ENCODE results near the gene TNFRSF4.

Gene TNFRSF4

DNA sequence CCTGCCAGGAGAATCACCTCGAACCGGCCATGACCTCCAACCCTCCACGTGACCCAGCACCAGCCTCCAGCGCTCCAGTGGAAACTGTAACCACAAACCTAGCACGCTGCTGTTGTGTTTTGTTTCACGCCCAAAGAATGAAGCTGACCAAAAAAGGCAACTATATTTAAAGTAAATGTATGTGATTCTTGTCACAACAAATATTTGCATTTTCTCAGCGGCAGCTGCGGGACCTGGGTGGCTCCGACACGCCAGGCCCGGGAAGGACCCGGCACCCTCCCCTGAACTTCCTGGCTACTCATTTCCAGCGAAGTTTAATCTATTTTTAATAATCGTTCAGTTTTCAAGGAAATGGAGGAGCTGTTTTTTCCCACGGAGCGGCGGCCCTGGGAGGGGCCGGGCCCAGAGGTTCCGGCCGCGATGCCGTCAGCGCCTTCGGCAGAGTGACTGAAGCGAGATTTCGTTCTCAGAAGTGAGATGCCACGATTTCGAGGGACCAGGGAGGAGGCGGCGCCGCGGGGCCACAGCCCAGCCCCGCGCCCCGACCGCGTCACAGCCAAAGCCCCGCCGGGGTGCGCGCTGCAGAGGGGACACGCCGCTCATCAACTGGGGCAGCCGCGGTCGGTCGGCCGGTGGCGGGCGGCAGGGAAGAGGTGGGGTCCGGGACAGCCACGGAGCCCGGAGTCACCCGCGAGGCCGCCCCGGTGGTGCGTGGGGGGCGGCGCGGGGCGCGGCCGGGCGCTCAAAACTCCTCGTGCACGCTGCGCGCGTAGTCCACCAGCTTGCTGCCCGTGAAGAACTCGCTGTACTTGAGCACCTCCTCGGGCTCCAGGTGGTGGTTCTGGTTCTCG lies 3.0 kb upstream of the TNFRSF4 start:
- peak; percentile 76 for DNase-seq

DNA sequence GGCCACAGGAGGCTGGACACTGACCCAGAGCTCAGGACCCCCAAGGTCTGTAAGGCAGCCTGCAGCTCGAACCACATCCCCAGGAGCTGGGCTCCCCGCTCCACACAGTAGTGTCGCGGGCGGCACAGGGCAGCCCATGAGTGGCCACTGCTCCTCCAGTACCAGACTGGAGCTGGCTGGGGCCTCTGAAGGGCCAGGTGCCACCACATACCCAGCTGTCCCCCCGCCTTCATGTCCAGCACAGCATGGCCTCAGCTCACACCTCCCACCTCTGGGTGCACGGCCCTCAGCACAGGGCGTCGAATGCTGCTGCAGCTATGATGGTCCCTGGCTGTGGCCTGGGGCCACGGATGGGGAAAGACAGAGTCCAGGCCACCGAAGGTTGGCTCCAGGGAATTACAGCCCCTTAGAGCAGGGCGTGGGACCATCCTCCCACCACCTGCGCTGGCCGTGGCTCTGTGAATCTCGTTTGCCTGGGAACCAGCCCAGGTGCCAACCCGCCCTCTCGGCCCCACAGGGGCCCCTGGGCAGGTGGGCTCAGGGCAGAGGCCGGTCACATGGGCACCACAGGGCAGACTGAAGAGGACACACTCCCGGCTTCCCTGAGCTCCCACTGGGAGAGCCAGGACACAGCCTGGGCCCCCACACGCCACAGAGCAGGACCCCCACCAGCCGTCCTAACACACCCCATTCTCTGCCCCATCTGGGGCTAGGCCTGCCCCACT lies 2.1 kb upstream of the TNFRSF4 start:
- DNase-seq, result no peak

DNA sequence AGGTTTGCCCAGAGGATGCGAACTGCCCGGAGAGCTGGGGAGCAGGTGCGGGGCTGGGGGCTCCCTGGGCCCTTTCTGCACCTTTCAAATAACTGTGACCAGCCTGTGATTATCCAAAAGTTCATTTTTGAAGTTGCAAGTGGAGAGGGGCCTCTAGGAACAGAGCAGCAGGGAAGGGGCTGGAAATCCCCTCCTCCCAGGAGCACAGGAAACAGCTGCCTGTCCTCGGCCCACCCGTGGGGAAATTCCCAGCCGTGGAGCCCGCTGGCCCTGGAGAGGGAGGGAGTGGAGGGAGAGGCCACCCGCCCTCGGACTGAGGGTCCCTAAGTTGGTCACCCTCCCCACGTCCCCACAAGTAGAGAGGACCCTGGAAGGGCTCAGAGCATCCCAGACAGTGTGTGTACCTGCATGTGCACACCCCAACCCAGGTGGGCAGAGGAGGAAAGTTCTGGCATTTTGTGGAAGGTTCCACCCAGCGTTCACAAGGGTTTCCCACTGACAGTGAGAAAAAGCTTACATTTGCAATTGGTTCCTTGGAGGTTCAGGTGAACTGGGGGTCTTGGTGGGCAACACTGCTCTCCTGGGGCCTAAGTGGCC lies 1.2 kb upstream of the TNFRSF4 start:
- DNase-seq, result peak; percentile 50

DNA sequence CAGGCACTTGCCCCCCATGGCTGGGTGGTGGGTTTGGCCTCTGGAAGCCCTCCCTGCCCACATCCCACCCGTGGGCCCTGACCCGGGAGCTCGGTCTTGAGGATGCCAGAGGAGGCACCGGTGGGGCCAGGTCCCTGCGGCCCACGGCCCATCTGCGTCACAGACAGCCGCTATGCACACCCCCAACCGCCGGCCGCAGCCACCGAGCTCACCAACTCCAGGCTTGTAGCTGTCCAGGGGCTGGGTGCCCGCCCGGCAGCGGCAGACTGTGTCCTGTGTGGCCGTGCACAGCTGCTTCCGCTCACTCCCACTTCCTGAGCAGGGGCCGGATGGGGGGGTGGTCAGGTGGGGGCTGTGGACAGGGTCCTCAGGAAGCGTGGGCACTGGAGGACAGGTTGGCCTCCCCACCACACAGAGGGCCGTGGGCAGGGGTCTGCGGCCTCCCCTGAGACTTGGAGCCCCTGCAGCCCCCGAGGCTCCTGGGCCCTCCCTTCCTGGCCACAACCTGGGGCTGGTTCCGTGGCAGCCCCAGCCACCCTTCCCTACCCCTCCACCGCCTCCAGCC lies 1.1 kb downstream of the TNFRSF4 start:
- peak; percentile 63 for DNase-seq

DNA sequence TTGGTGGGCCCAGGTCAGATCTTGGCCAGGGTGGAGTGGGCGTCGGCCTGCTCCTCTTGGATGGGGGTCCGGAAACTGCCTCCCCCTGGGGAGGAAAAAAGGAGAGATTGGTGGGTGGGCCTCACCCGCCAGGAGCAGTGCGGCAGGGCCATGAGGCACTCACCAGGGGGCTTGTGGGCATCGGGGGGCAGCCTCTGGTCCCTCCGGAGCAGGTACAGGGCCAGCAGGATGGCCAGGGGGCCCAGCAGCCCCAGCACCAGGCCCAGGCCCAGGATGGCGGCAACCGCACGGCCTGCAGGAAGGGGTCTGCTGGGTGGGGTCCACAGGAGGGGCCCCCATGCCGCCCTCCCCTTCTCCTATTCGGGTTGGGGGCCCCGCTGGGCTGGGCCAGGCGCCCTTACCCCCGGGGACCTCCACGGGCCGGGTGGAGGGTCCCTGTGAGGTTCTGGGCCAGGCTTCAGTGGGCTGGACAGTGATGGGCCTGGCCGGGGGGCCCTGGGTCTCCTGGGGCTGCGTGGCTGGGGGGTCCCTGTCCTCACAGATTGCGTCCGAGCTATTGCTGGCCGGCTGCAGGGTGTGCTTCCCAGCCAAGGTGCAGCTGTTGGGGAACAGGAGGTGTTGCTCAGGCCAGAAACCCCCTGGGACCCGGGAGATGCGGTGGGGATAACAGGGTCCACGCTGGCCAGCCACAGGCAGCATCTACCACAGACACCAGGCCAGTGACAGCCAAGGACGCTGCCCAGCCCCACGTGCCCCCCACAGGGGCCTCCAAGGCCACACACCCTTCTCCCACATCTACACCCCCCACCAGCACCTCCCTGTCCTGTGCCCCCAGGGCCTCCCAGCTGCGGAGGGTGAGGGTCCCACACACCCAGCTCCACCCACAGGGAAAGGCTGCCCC lies 2.2 kb downstream of the TNFRSF4 start:
- no peak for DNase-seq

DNA sequence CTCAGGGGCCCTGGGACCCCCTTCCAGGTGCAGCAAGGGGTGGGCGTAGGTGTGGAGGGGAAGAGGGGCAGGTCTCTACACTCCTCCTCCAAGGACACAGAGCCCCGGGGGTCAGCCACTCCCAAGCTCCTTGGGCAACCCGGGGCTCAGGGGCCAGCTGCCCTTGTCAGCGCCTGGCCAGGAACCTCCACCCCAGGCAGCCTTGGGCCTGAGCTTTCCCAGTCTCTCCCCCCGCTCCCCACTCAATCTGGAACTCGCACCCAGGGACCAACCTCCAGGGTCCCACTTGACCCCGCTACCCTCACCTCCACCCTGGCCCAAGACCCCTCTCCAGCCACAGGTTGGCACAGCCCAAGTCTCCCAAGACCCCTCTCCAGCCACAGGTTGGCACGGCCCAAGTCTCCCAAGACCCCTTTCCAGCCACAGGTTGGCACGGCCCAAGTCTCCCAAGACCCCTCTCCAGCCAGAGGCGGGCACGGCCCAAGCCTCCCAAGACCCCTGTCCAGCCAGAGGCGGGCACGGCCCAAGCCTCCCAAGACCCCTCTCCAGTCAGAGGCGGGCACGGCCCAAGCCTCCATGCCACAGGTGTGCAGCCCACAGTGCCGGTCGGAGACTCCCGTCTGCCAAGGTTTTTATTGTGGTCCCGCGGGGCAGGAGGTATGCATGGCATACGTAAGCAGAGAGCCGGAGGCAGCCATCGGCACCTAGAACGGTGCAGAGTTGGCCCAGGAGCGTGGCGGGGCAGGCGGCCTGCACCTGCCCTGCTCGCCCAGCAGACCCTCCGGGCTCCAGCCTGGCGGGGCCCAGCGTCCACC lies 3.0 kb downstream of the TNFRSF4 start:
- DNase-seq, result no peak

DNA sequence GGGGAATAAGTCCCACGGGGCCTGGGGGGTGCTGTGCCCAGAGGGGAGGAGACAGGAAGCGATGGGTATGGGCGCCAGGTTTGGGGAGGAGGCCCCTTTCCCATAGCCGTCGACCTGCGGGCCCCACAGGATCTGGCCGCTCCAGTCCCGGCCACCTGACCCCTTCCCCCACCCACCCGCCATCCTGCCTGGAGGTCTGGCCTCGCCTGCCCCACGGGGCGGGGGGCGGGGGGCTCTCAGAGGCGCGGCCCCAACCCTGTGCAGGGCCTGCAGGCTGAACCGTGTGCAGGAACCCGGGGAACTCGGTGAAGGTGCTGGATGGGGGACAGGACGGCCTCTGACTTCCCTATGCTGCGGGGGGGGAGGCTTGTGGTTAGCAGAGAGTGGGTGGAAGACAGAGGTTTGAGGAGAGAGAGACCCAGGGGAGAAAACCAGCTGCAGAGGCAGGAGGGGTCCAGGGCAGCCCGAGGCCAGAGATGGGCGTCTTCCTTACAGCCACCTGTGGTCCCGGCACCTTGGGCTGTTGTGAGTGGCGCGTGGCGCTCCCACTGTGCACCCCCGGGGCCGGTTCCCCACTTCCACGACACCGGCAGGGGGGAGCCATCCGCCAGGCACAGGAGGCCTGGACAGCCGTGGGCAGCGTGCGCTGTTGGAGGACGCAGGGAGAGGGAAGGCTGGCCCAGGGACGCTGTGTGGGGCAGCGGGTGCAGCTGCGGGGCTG lies 5.1 kb downstream of the TNFRSF4 start:
- DNase-seq, result peak; percentile 66

DNA sequence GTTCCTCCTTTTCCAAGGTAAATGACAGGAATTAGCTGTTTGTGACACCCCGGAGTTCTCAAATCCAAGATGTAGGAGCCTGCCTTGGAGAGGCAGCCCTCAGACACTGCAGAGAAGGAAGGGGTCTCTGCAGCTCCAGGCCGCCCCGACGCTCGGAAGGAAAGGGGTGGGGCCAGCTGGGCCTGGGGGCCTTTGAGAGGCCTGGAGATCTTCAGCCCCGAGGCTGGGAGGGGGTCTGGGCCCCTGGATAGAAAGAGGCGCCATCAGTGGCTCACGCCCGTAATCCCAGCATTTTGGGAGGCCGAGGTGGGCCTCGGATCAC lies 6.4 kb downstream of the TNFRSF4 start:
- no peak for DNase-seq

DNA sequence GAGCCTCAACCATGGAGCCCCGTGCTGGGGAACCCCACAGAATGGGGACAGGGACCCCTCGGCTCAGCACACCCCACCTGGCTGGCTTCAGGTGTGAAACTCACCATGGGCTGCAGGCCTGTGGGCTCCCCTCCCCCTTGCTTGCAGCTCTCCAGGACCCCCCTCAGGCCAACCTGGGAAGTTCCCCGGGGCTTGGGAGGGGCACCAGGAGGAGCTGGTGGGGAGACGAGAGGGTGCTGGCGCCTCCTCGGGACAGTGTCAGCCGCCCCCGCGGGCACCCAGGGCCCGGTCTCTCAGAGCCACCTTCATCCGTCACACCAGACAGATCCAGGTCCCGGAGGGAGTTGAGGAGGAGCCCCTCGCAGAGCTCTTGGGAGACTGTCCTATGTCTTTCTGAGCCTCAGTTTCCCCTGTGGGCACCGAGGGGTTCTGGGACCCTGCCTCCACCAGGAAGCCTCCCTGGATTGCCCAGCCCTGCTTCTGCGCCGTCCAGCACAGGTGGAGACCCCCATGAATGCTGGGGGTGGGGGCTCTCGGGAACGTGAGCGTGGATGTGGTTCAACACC lies 6.9 kb downstream of the TNFRSF4 start:
- no peak for DNase-seq

DNA sequence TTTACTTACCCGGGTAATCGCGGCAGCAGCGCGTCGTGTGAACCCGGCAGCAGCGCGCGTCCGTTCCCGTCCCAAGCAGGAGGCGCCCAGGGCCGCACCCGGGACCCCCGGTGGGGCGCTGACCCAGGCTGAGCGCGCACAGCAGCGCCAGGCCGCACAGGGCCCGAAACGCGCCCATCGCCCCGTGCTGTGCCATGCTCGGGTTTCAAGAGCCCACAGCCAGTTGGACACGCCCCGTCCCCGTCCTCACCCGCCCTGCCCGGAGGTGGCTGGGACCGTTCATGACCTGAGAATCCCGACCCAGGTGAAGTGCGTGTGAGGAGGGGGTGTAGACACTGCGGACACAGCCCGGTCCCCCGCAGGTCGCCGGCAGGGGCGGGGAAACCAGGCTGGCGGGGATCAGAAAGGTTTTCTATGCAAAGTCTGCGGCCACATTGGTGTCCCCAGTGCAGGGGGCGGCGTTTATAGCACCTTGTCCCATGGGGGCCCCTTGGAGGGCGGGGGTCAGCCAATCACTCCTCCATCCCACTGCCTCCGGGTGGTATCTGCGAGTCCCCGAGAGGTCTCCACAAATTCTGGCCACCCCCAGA lies 7.5 kb downstream of the TNFRSF4 start, which contains the start of gene TNFRSF18:
Gene TNFRSF18 (minus strand): TSS at position 217 of the 590 bp plus-strand sequence. CDS start 21 bp downstream, at position 196.
- peak; percentile 53 for DNase-seq

DNA sequence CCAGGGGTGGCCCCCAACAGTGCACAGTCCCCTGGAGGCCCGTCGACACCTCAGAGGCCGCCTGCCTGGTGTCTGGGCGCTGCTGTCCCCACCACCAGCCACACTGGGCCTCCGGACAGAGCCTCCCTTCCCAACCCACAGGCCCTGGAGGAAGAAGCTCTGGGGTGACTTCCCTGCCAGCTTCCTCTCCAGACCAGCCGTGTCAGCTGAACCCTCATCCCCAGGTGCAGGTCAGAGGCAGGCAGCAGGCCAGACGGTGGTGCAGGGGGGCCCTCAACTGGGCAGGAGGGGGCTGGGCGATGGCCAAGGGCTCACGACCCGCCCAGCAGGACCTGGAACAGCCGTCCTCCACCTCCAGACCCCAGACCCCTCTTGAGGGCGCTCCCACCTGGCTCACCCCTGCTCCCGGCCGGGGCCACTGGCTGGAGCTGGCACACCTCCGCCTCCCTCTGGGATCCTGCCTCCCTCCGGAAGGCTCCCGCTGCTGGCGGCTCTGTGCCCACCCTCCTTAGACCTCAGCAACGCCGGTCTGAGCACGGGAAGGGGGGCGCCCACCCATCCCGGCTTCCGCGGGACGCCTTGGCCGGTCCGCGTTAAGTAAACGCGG lies 8.1 kb downstream of the TNFRSF4 start:
- no peak for DNase-seq

DNA sequence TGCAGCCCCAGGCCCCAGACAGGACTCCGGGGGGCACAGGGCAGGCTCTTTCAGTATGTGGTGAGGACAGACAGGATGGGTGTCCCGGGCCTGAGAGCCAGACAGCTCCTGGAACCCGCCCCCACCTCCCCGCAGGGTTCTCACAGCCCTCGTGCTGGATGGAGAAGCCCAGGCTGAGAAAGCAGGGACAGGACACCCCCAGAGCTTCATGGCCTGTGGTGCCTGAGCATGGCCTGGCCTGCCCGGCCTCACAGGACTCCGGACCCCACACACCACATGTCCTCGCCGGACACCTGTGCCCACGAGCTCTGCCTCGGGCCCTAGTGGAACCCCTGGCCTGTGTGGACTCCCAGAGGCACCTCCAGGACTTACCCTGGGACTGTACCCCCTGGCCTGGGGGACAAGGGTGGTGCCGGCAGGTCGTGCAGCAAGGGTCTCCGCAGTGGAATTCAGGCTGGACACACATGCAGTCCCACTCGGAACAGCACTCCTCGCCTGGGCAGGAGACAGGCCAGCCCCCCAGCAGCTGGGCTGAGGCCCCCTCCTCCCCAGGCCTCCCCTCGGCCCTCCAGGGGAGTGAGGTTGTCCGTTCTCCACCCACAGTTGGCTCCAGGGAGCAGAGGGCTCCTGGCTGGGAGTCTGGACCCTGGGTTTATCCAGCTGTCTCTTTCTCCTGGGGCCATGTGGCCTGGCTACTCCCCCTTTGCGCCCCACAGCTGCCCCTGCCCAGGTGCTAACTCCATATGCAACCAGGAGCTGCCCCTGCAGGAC lies 8.8 kb downstream of the TNFRSF4 start:
- no peak for DNase-seq

DNA sequence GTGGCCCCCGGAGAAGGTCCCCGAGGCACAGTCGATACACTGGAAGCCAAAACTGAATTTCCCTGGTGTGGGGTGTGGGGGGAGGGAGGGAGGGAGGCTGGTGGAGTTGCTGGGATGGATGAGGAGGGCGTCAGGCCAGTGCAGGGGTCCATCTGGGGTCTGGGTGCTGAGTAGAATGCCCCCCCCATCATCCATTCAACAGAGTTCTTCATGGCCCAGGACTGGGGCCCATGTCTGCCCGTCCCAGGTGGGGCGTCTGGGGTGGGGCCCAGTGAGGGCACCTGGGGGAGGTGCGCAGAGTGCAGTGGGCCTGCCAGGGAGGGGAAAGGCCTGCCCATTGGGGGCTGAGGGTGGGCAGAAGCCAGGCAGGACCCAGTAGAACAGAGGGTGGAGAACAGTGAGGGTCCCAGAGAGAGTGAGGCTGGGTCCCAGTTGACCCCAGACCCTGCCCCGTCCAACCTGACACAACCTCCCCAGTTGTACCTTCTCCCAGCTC lies 9.5 kb downstream of the TNFRSF4 start:
- no peak for DNase-seq

DNA sequence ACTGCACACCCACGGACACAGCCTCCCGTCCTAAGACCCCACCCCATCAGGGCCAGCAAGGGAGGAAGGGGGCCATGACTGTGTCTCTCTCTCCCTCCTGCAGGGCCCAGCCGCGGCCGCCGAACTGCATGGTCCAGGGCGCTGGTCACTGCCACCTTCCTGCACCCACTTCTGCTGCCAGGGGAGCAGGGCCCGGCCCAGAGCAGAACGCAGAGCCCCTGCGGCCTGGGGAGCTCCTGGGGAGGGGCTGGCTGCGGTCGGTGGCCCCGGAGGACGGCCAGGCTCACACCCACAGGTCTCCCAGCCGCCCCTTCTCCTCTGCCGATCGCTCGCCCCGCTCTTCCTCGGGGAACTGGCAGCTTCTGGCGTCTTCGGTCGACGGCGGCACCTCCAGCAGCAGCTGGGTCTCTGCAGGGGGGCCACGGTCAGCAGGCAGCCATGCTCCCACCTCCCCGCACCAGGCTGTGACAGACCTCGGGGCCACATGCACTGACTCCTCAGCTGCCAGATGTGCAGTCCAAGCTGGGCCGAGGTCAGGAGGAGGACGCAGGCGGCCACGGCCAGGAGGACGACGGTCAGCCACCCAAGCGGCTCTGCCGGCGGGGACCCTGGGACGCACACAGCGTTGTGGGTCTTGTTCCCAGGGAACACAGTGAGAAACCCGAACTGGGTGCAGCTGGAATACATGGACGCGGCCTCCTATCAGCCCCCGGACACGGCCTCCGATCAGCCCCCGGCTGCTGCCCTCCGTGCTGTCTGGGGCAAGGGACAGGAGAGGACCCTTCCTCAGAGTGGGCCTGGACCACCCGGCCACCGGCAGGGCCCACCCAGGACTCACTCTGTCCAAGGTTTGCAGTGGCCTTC lies 10.2 kb downstream of the TNFRSF4 start:
- no peak for DNase-seq

DNA sequence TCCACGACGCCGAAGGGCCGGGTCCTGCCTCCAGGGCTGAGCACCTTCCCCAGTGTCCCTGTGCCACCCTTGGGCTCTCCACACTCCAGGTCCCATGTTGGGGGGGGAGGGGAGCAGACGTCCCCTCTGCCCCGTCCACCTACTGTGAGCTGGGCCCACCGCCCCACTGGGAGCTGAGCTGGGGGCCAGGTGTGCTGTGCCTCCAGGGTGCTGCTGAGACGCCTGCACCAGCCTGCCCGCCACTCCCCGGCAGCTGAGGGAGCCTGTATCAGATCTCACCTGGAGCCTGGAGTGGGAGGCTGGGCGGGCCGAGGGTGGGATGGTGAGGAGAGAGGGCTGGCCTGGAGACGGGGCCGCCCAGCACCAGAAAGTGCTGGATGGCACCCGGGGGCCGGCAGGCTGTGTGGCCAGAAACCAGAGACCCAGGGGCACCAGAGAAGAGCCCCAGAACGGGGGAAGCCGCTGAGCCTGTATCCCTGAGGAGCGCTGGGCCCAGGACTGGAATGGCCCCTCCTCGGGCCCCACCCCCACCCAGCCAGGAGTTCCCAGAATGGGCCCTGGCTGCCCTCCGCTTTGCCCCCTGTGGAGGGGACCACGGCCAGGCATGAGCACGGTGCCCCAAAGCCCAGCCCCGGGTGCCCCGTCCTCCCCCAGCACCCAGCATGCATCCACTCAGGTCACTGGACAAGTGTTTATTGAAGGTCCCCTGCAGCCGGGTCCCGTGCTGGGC lies 11.0 kb downstream of the TNFRSF4 start:
- no peak for DNase-seq

DNA sequence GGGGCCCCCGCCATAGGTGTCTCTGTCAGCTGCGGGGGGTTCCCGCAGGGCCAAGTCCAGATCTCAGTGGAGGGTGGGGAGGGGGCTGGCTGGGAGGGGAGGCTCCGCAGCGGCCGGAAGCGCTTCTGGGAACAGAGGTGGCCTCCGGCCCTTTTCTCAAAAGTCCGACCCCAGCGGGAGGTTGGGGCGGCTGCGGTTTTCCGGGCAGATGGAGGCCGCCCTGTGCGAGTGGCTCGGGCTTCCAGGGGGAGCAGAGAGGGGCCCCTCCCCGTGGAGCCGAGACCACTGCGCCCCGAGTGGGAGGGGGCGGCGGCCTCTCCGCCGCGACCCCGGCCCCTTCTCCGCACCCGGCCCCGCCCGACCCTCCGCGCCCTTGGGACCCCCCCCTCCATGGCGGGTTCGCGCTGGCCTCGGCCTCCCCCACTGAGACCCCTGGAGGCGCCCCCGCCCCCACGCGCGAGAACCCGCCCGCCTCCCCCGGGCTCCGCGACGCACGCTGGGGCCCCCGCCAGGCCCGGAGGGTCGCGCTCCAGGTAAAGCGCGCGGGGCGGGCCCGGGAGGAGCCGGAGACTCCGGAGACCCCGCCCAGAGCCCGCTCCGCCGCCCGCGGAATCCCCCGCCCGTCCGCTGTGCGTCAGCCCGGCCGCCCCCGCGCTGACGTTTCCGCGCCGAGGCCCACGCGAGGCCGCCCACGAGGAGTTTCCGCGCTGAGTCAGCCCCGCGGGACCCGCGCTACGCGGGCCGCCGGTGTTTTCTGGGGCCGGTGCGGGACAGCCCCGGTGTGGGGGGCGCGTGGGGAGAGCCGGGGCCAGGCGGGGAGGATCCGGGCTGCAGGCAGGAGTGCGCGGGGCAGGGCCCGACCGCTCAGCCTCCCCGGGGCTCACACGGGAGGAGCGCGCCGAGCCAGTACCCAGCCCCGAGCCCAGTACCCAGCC lies 12.8 kb downstream of the TNFRSF4 start:
- peak; percentile 91 for DNase-seq
